Upper lobe of left lung (tissue), 4 donors: ENCODE data around the gene PI16.

Experiments
- CTCF ChIP-seq, 6 experiments: fragments of 450-650 bp in 4 of 6; fragments of 200-600 bp in 2 of 6; sonication (generic) in 2 of 6; IDR thresholded peaks; one replicate each; pipeline ENCODE4 v1.5.1; 2016 to 2019; ENCODE audit warnings: antibody characterized with exemption in 6 of 6
- POLR2A ChIP-seq, 4 donors: fragments of 450-650 bp; IDR thresholded peaks; one replicate each; pipeline ENCODE4 v1.5.1; 2016 to 2017; ENCODE audit warnings: antibody characterized with exemption in 4 of 4, mild to moderate bottlenecking in 2 of 4
- POLR2AphosphoS5 ChIP-seq, 2 donors: sonication (generic); formaldehyde crosslinking; IDR thresholded peaks; one replicate each; pipeline ENCODE4 v1.5.1; 2017; ENCODE audit warnings: antibody characterized with exemption in 2 of 2

DNA sequence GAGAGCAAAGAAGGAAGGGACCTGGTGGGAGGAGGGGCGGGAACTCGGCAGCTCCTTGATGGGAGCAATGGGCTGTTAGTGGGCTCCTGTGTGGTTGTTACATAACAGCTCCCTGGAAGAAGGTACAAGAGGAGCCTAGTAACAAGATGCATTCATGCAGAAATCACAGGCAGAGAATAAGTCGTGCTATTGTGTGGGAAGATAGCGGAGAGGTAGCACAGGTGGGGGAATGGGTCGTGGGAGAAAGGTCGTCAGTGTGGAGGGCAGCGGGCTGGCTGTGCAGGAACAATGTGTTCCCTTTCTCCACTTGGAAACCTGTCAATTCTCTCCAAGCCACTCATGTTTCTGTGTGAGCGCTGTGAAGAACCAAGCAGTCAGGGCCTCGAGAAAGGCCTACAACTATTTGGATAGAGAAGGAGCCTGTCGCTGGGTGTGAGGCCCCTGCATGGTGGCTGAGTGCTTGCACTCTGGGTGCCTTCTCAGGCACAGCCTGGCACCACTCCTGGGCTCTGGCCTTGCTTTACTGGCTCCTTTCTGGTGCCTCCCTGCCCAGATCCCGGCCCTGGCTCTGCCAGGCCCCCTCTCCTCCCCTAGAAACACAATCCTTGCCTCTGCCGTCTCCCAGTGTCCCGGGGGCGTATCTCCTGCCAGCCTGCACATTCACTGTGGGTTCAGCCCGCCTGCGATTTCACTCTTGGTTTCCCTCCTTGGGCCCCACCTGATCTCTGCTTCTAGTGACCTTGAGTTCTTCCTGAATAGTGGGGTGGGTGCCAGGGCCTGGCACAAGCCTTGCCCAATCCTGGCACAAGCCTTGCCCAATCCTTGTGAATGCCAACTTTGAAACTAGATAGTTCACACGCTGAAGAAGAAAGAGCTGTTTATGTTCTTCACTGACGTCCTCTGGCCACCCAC, 43.5 kb downstream of the PI16 start:
- TF ChIP-seq CTCF (IDR thresholded peaks at IDR 0.05): no peak
- TF ChIP-seq POLR2A (IDR thresholded peaks at IDR 0.05): no peak
- TF ChIP-seq POLR2AphosphoS5 (IDR thresholded peaks at IDR 0.05): peak in 1 of 2 donors; percentile 5
